ENCODE measurements around the gene CDK2.

DNA sequence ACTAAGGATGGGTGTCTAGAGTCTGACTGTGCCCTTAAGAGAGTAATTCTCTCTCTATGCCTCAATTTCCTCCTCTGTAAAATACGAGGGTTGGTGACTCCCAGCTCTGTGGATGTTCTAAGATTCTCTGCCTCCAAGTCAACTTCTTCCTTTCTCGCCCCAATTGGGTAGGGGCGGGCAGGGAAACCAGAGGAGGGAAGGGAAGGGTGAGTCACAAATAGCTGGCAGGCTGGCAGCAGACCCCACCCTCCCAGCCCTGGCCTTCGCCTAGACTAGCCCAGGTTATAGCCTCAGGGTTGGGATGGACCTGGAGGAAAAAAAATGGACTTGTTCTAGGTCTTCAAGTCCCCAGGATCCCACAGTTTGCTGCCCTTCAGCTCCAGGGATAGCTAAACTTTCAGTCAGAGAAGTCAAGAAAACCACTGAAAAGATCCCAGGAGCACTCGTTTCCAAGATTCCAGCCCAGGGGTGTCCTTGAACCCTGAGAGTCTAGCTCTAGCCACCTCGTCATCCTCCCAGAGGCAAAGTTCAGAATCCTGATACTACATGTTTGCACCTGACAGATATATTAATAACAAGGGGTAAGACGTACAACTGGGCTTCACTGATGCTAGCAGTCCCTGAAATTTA is 33.3 kb upstream of the CDK2 start:
- TF ChIP-seq POLR2A (IDR thresholded peaks at IDR 0.05) (no peak), CTCF (IDR thresholded peaks at IDR 0.05) (no peak)

Data from adrenal gland (tissue), 5 donors.